ENCODE data around the gene RIBC2. TPM values are rescaled to one million over a fixed set of nuclear protein-coding genes. Genes with fewer than 3 reads are reported as not detected.
A peak's percentile ranks its signal among the peaks of the same experiment; 100 is the strongest.

RIBC2 gene
- total RNA-seq, 3 donors from 2014 or later (not counting 1 experiment from before 2014, with no cell fraction given), result 0.38 to 0.86 TPM; not detected in 1

- Histone ChIP-seq H3K27me3 (ENCODE audit: control insufficient read depth, insufficient read depth, low read length) (no peaks in the 10 kb centered on the region), H3K27ac (ENCODE audit: low read length) (no peak overlapping the region), H3K4me1 (ENCODE audit: control insufficient read depth, insufficient read depth, low read length) (peaks cover 20% of the 10 kb centered on the region), H3K9me3 (ENCODE audit: control insufficient read depth, insufficient read depth, low read length) (no peaks in the 10 kb centered on the region), H3K36me3 (ENCODE audit: control insufficient read depth, insufficient read depth, low read length) (no peaks in the 10 kb centered on the region), H3K4me3 (ENCODE audit: low read length) (no peak overlapping the region)
- Mint-ChIP-seq H3K4me3 (no peak overlapping the region), H3K9me3 (no peaks in the 10 kb centered on the region), H3K36me3 (no peaks in the 10 kb centered on the region), H3K27ac (no peak overlapping the region), H3K27me3 (ENCODE audit: low read depth in 2 of 2) (no peaks in the 10 kb centered on the region), H3K4me1 (no peaks in the 10 kb centered on the region)
- DNase-seq, result no peak
- intact Hi-C loops (cut with micrococcal nuclease), result no loop called here
- no peak for TF ChIP-seq CTCF (IDR thresholded peaks at IDR 0.05)
- no peak for ATAC-seq
- 93% methylated on average over 14 of the region's 14 CpGs for WGBS (ENCODE audit: insufficient coverage)
These were observed 8.9 kb downstream of the RIBC2 start for GRCh38 chr22:45422237-45422983.

GRCh38 chr22:45423524-45423923 is 10.0 kb downstream of the RIBC2 start:
- H3K27ac ChIP-seq (ENCODE audit: low read length), result no peak overlapping the region
- no peak for TF ChIP-seq CTCF (IDR thresholded peaks at IDR 0.05)
- no peaks in the 10 kb centered on the region for H3K27me3 ChIP-seq (ENCODE audit: control insufficient read depth, insufficient read depth, low read length)
- intact Hi-C loops (cut with micrococcal nuclease), result no loop called here
- H3K9me3 Mint-ChIP-seq, result no peaks in the 10 kb centered on the region
- H3K27me3 Mint-ChIP-seq (ENCODE audit: low read depth in 2 of 2), result no peaks in the 10 kb centered on the region
- H3K9me3 ChIP-seq (ENCODE audit: control insufficient read depth, insufficient read depth, low read length), result no peaks in the 10 kb centered on the region
- no peak overlapping the region for H3K4me3 Mint-ChIP-seq
- H3K27ac Mint-ChIP-seq, result no peak overlapping the region
- no peaks in the 10 kb centered on the region for H3K36me3 Mint-ChIP-seq
- peaks cover 20% of the 10 kb centered on the region for H3K4me1 ChIP-seq (ENCODE audit: control insufficient read depth, insufficient read depth, low read length)
- H3K4me1 Mint-ChIP-seq, result no peaks in the 10 kb centered on the region
- no peak overlapping the region for H3K4me3 ChIP-seq (ENCODE audit: low read length)
- no peaks in the 10 kb centered on the region for H3K36me3 ChIP-seq (ENCODE audit: control insufficient read depth, insufficient read depth, low read length)
- 94% methylated on average over 4 of the region's 4 CpGs for WGBS (ENCODE audit: insufficient coverage)
- ATAC-seq (no peak), DNase-seq (no peak)

GRCh38 chr22:45424241-45424731 is 10.8 kb downstream of the RIBC2 start:
- H3K4me3 Mint-ChIP-seq, result no peak overlapping the region
- H3K9me3 ChIP-seq (ENCODE audit: control insufficient read depth, insufficient read depth, low read length), result no peaks in the 10 kb centered on the region
- H3K4me3 ChIP-seq (ENCODE audit: low read length), result no peak overlapping the region
- H3K4me1 Mint-ChIP-seq, result no peaks in the 10 kb centered on the region
- no peaks in the 10 kb centered on the region for H3K36me3 Mint-ChIP-seq
- no peaks in the 10 kb centered on the region for H3K36me3 ChIP-seq (ENCODE audit: control insufficient read depth, insufficient read depth, low read length)
- no peak for ATAC-seq
- intact Hi-C loops (cut with micrococcal nuclease), result no loop called here
- no peaks in the 10 kb centered on the region for H3K27me3 Mint-ChIP-seq (ENCODE audit: low read depth in 2 of 2)
- H3K9me3 Mint-ChIP-seq, result no peaks in the 10 kb centered on the region
- H3K27me3 ChIP-seq (ENCODE audit: control insufficient read depth, insufficient read depth, low read length), result no peaks in the 10 kb centered on the region
- H3K4me1 ChIP-seq (ENCODE audit: control insufficient read depth, insufficient read depth, low read length), result peaks cover 20% of the 10 kb centered on the region
- 91% methylated on average over 13 of the region's 14 CpGs for WGBS (ENCODE audit: insufficient coverage)
- DNase-seq, result no peak
- peak overlapping the region; percentile 36 for H3K27ac ChIP-seq (ENCODE audit: low read length)
- no peak overlapping the region for H3K27ac Mint-ChIP-seq
- TF ChIP-seq CTCF (IDR thresholded peaks at IDR 0.05), result no peak

- intact Hi-C loops (cut with micrococcal nuclease), result no loop called here
- H3K4me1 ChIP-seq (ENCODE audit: control insufficient read depth, insufficient read depth, low read length), result peaks cover 20% of the 10 kb centered on the region
- no peaks in the 10 kb centered on the region for H3K27me3 ChIP-seq (ENCODE audit: control insufficient read depth, insufficient read depth, low read length)
- Mint-ChIP-seq H3K9me3 (no peaks in the 10 kb centered on the region), H3K27ac (no peak overlapping the region), H3K27me3 (ENCODE audit: low read depth in 2 of 2) (no peaks in the 10 kb centered on the region), H3K4me1 (no peaks in the 10 kb centered on the region), H3K36me3 (no peaks in the 10 kb centered on the region), H3K4me3 (no peak overlapping the region)
- 89% methylated on average over 3 of the region's 5 CpGs for whole genome bisulfite sequencing (ENCODE audit: insufficient coverage)
- no peaks in the 10 kb centered on the region for H3K9me3 ChIP-seq (ENCODE audit: control insufficient read depth, insufficient read depth, low read length)
- H3K36me3 ChIP-seq (ENCODE audit: control insufficient read depth, insufficient read depth, low read length), result no peaks in the 10 kb centered on the region
- no peak overlapping the region for H3K27ac ChIP-seq (ENCODE audit: low read length)
- DNase-seq, result no peak
- no peak for TF ChIP-seq CTCF (IDR thresholded peaks at IDR 0.05)
- no peak for ATAC-seq
- no peak overlapping the region for H3K4me3 ChIP-seq (ENCODE audit: low read length)
These were observed 11.6 kb downstream of the RIBC2 start for GRCh38 chr22:45425101-45425500.
